Measurements from ENCODE around the gene HLTF. TPM values are rescaled to one million over a fixed set of nuclear protein-coding genes. Genes with fewer than 3 reads are reported as not detected.

The HLTF gene
- total and polyA plus RNA-seq, 2 of the 4 experiments (the other 2 are of a cell fraction): 12.6 to 39.1 TPM

Small RNA genes within 50 kb of the gene (microRNA-seq; reads per million reads assigned to microRNA genes)
- gene RF00019 (ENCODE audit: insufficient read depth, insufficient read length): not detected

Small RNA genes within 50 kb of the gene (small RNA-seq; reads per million reads assigned to genes)
- 0 reads per million in 5 experiments for gene RF00019

Other genes with a start within 250 kb of the HLTF start
- gene CPA3, start 221.2 kb downstream of the HLTF start, total RNA-seq (2012; rRNA removed): 0.28 TPM in 1 of 2 replicates, not detected in the other
- gene CPA3, start 221.2 kb downstream of the HLTF start, polyA plus RNA-seq (2012; rRNA removed): 0.07 and 0.09 TPM in 2 replicates
- gene GYG1, start 95.0 kb downstream of the HLTF start, total RNA-seq (2012; rRNA removed): 77.8 and 90.3 TPM in 2 replicates
- gene GYG1, start 95.0 kb downstream of the HLTF start, polyA plus RNA-seq (2012; rRNA removed): 43.6 and 48.4 TPM in 2 replicates
- gene HPS3, start 43.1 kb upstream of the HLTF start, total RNA-seq (2012; rRNA removed): 24.2 and 25.6 TPM in 2 replicates
- 12.8 and 15.2 TPM in 2 replicates for gene HPS3, start 43.1 kb upstream of the HLTF start, polyA plus RNA-seq (2012; rRNA removed)
- 0.28 TPM in 1 of 2 replicates, not detected in the other for gene CP, start 135.3 kb upstream of the HLTF start, total RNA-seq (2012; rRNA removed)
- not detected in 2 replicates for gene CP, start 135.3 kb upstream of the HLTF start, polyA plus RNA-seq (2012; rRNA removed)
- under 0.01 TPM in 1 of 2 replicates, not detected in the other for gene TM4SF18, start 247.1 kb upstream of the HLTF start, total RNA-seq (2012; rRNA removed)
- gene TM4SF18, start 247.1 kb upstream of the HLTF start, polyA plus RNA-seq (2012; rRNA removed): not detected in 2 replicates

Data from IMR-90 (cell line).